HK-2 (cell line): Measurements from ENCODE around the gene COA7.
"Not testable (repeated sequence)": the region's sequence is repeated elsewhere in the genome, so short reads cannot be mapped to it uniquely, and the experiment has no call there.

ENCODE experiments used
- DNase-seq: peaks from one replicate; pipeline ENCODE4 v3.0.0-alpha.2; 2018; ENCODE audit not compliant: unreplicated experiment

The COA7 gene

GRCh38 chr1:52706136-52706670 lies 8.1 kb upstream of the COA7 start:
- no peak for DNase-seq

DNA sequence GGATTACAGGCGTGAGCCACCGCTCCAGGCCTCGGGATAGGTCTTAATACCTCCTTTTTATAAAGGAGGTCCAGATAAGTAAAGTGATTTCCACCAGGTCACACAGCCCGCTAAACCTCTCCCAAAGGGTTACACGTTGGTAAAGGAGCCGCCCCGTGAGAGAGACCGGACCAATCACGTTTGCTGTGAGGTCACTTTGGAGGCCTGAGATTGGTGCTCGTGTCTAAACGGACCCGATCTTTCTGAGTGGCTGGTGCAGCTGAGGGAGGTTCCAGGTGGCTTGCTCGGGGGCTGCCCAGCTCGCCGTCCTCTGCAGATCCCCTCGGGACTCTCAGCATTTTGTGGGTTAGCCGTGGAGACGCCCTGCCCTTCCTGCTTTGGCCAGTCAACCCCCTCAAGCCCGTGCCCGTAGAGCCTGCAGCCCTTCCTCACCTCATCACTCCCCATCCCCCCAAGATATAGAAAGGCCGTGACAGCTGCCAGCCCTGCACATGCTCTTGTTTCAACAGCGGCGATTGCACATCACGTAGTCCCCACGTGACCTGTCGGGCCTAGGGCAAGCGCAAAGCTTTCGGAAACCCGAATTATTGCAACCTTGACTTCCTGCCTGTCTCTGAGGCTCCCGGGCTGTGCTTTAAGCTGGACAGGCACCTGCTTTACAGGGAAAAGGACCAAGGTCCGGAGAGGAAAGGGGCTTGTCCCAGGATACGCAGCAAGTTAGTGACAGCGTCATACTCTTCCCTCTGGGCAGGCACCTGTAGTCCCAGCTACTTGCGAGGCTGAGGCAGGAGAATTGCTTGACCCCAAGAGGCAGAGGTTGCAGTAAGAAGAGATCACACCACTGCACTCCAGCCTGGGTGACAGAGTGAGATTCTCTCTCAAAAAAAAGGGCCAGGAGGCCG lies 5.0 kb upstream of the COA7 start:
- peak; percentile 90 for DNase-seq

DNA sequence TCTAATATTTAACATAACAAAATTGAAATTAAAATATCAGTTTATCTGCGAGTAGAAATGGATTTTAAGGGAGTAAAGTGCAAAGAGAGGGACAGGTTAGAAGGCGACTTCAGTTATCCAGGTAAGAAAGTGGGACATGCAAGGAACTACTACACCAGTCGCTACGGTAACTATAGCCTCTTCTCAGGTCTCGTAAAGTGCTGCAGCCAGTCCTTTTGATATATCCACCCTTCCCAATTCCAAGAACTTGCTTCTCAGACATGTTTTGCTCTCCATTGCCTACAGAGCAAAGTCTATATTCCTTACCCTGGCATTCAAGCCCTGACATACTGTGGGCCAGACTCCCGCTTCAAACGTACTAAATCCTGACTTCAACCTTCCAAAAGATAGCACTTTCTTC lies 2.5 kb downstream of the COA7 start:
- DNase-seq, result no peak

GRCh38 chr1:52693843-52694242 lies 4.3 kb downstream of the COA7 start:
- DNase-seq, result no peak

DNA sequence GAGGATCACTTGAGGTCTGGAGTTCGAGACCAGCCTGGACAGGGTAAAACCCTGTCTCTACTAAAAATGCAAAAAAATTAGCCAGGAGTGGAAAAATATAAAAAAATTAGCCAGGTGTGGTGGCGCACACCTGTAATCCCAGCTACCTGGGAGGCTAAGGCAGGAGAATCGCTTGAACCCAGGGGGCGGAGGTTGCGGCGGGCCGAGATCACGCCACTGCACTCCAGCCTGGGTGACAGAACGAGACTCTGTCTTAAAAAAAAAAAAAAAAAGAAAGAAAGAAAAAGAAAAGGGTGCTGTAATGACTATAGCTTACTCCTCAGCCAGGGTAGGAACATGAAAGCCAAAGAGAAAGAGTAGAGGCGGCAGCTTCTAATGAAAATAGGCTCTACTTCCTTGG lies 4.8 kb downstream of the COA7 start:
- not testable (repeated sequence) for DNase-seq

DNA sequence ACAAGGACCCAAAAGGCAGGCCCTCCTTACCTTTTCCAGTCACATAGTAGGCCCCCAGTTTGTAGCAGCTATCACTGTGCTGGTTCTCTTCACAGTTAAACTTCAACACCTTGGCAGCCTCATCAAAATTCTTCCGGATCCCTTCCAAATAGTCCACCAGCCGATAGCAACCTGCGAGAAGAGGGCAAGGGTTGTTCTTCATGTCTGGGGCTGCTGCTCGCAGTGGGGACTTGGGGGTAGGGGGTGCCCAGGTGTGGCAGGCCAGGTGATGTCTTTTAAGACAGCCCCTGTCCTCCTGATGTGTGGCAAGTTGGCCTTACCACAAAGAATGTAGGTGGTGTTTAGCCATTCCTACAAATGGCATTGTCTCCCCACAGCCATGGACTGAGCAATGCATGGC lies 5.5 kb downstream of the COA7 start:
- DNase-seq, result no peak

- no peak for DNase-seq
Observed at GRCh38 chr1:52691821-52692220, 6.3 kb downstream of the COA7 start.

DNA sequence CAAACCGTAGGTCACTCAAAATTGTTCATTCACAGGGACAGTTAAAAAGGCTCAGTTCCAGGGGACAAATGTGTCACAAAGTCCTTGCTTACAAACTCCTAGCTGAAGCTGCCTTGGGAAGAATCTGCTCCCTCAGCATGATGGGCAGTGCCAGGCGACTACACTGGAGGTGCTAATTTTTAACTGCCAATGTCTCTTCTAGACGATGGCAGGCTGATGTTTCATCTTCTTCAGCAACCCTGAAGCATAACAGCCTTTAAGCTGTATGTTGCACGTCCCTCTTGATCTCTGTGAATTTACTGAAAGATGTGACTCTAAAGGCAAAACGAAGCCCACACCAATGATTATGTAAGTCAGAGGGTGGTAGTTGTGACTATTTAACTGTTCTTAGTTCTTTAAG lies 11.3 kb downstream of the COA7 start:
- DNase-seq, result no peak

DNA sequence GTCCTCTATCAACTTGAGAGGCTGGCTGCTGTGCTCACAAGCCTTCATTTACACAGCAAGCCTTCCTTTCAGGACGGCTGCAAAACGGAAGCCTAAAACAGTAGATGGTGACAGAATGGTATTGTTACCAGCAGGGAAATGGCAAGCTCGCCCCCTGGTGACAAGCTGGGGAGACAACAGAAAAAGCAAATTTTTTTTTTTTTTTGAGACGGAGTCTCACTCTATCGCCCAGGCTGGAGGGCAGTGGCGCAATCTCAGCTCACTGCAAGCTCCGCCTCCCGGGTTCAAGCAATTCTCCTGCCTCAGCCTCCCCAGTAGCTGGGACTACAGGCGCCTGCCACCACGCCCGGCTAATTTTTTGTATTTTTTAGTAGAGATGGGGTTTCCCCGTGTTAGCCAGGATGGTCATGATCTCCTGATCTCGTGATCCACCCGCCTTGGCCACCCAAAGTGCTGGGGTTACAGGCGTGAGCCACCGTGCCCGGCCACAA lies 11.8 kb downstream of the COA7 start:
- DNase-seq, result peak; percentile 52

- no peak for DNase-seq
Observed at GRCh38 chr1:52684545-52684944, 13.6 kb downstream of the COA7 start.

GRCh38 chr1:52683367-52683940 lies 14.7 kb downstream of the COA7 start:
- no peak for DNase-seq

GRCh38 chr1:52681136-52681535 lies 17.0 kb downstream of the COA7 start:
- DNase-seq, result no peak

GRCh38 chr1:52680353-52680752 lies 17.8 kb downstream of the COA7 start:
- DNase-seq, result no peak

GRCh38 chr1:52679498-52679897 lies 18.6 kb downstream of the COA7 start:
- DNase-seq, result no peak

GRCh38 chr1:52679048-52679447 lies 19.1 kb downstream of the COA7 start:
- DNase-seq, result no peak

DNA sequence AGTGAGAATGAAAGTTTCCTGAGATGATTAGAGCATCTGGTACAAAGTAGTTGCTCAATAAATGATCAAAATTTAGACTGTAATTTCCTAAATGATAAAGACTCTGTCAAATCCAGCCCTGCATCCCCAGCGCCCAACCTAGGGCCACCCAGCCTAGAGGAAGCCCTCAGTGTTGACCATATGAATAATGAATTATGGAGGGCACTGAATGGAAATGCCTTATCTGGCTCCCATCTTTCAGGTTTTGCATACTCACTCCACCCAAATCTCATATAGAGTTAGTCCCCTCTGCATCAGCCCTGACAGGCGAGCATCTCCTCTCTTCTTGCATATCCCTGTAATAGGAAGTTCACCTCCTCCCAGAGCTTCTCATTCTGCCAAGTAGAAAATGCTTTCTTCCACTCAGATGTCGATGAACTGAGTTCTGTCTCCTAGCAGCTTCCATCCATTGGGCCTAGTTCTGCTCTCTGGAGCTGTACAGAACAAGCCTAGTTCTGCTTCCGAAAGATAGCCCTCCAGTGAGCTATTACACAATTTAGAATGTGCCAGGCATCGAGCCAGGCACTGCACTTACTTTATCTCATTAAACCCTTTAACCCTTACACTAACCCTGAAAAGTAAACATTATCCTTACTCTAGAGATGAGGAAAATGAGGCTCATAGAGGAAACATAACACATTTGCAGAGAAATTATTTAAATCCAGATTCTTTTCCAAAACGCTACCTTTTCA lies 20.9 kb downstream of the COA7 start:
- DNase-seq, result no peak

- DNase-seq, result no peak
Observed at GRCh38 chr1:52676249-52676903, 21.8 kb downstream of the COA7 start.

- peak; percentile 29 for DNase-seq
Observed at GRCh38 chr1:52674497-52675384, 23.4 kb downstream of the COA7 start.

GRCh38 chr1:52673513-52673912 lies 24.6 kb downstream of the COA7 start:
- no peak for DNase-seq

- no peak for DNase-seq
Observed at GRCh38 chr1:52672946-52673345, 25.2 kb downstream of the COA7 start.

GRCh38 chr1:52670604-52671003 lies 27.5 kb downstream of the COA7 start:
- DNase-seq, result no peak
